GM18505 (cell line): Measurements from ENCODE around the gene SIGLEC7.
"Not testable (repeated sequence)": the region's sequence is repeated elsewhere in the genome, so short reads cannot be mapped to it uniquely, and the experiment has no call there.

Source experiments
- ATAC-seq: cut with Tn5 transposase; IDR thresholded peaks from one replicate; pipeline ENCODE4 v1.9.1; 2021; ENCODE audit not compliant: unreplicated experiment
- POLR2A ChIP-seq: IDR thresholded peaks from 4 replicates; pipeline ENCODE4 v1.6.1; 2011; ENCODE audit warnings: borderline replicate concordance; ENCODE audit not compliant: insufficient read depth, insufficient read length; ENCODE audit errors: extremely low read depth

The SIGLEC7 gene

GRCh38 chr19:51138549-51138979, 3.5 kb upstream of the SIGLEC7 start:
- no peak for ATAC-seq
- TF ChIP-seq POLR2A: no peak

- ATAC-seq: no peak
- TF ChIP-seq POLR2A: no peak
Observed at GRCh38 chr19:51139299-51140014, 2.6 kb upstream of the SIGLEC7 start.

GRCh38 chr19:51140441-51140840, 1.7 kb upstream of the SIGLEC7 start:
- TF ChIP-seq POLR2A: no peak
- no peak for ATAC-seq

- no peak for TF ChIP-seq POLR2A
- no peak for ATAC-seq
Observed at GRCh38 chr19:51141181-51141580, 920 bp upstream of the SIGLEC7 start.

- not testable (repeated sequence) for ATAC-seq
Observed at GRCh38 chr19:51142809-51143475, 841 bp downstream of the SIGLEC7 start.

GRCh38 chr19:51143486-51143885, 1.4 kb downstream of the SIGLEC7 start:
- no peak for ATAC-seq
- TF ChIP-seq POLR2A: no peak

GRCh38 chr19:51144482-51145045, 2.5 kb downstream of the SIGLEC7 start:
- TF ChIP-seq POLR2A: no peak
- ATAC-seq: no peak

GRCh38 chr19:51145916-51146493, 3.9 kb downstream of the SIGLEC7 start:
- no peak for TF ChIP-seq POLR2A
- no peak for ATAC-seq

- no peak for TF ChIP-seq POLR2A
- ATAC-seq: no peak
Observed at GRCh38 chr19:51146751-51147150, 4.7 kb downstream of the SIGLEC7 start.

- TF ChIP-seq POLR2A: no peak
- no peak for ATAC-seq
Observed at GRCh38 chr19:51147663-51148062, 5.6 kb downstream of the SIGLEC7 start.

GRCh38 chr19:51148580-51148979, 6.5 kb downstream of the SIGLEC7 start:
- no peak for TF ChIP-seq POLR2A
- ATAC-seq: no peak

GRCh38 chr19:51150627-51151026, 8.5 kb downstream of the SIGLEC7 start:
- no peak for ATAC-seq
- no peak for TF ChIP-seq POLR2A

- TF ChIP-seq POLR2A: no peak
- ATAC-seq: no peak
Observed at GRCh38 chr19:51156710-51157109, 14.6 kb downstream of the SIGLEC7 start.

- no peak for TF ChIP-seq POLR2A
- ATAC-seq: no peak
Observed at GRCh38 chr19:51157265-51157664, 15.2 kb downstream of the SIGLEC7 start.
